Nephron progenitor cell (in vitro differentiated cells): ENCODE measurements around the gene EPN1.
A peak's percentile ranks its signal among the peaks of the same experiment; 100 is the strongest.

Source experiments
- DNase-seq: peaks from one replicate; pipeline ENCODE4 v3.0.0; 2021
- H3K27ac Mint-ChIP-seq: 2 replicates; pipeline ENCODE4 v1.8.0; 2021; ENCODE audit warnings: mild to moderate bottlenecking, moderate library complexity, mixed read lengths
- H3K27me3 Mint-ChIP-seq: 2 replicates; pipeline ENCODE4 v1.8.0; 2021; ENCODE audit warnings: mild to moderate bottlenecking, low read depth, mixed read lengths; ENCODE audit not compliant: poor library complexity
- H3K36me3 Mint-ChIP-seq: 2 replicates; pipeline ENCODE4 v1.8.0; 2021; ENCODE audit warnings: low read depth, mixed read lengths
- H3K4me1 Mint-ChIP-seq: 2 replicates; pipeline ENCODE4 v1.8.0; 2021; ENCODE audit warnings: mixed read lengths
- H3K4me3 Mint-ChIP-seq: 2 replicates; pipeline ENCODE4 v1.8.0; 2021; ENCODE audit warnings: mild to moderate bottlenecking, moderate library complexity, mixed read lengths
- H3K9me3 Mint-ChIP-seq: 2 replicates; pipeline ENCODE4 v1.8.0; 2021; ENCODE audit warnings: mild to moderate bottlenecking, moderate library complexity, mixed read lengths
- TF ChIP-seq, protein P1 (sequence below): fragments of 200-600 bp; sonication (generic); IDR thresholded peaks from 2 replicates; pipeline ENCODE4 v1.5.0; 2021; ENCODE audit warnings: antibody characterized with exemption

The EPN1 gene

DNA sequence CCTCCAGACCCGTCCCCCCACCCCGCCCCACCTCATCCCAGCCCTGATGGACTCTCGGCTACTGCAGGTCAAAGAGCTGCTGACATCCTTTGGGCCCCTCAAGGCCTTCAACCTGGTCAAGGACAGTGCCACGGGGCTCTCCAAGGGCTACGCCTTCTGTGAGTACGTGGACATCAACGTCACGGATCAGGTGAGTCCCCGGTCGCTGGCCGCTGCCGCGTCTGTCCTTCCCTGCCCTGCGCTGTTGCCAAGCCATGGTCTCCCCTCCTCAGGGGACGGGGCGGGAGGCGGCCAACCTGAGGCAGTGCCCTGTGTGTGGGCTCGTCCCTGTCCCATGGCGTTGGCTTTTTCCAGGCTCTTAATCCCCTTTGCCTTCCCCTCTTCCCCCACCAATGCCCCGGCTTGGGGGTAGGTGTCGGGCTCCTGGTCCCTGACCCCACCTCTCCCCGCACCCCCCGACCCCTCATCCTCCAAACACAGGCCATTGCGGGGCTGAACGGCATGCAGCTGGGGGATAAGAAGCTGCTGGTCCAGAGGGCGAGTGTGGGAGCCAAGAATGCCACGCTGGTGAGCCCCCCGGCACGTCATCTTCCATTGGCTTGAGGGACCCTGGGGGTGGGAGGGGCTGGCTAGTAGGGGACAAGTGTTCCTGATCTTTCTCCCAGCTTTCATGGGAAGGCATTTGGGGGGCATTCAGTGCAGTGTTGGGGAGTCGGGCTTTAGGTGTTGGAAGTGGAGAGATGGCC is 6.2 kb upstream of the EPN1 start:
- Mint-ChIP-seq H3K4me3 (no peak overlapping the region), H3K4me1 (peaks cover 27% of the 10 kb centered on the region), H3K27me3 (peaks cover 3% of the 10 kb centered on the region), H3K9me3 (no peaks in the 10 kb centered on the region), H3K36me3 (peaks cover 43% of the 10 kb centered on the region), H3K27ac (no peak overlapping the region)
- TF ChIP-seq, protein P1, sequence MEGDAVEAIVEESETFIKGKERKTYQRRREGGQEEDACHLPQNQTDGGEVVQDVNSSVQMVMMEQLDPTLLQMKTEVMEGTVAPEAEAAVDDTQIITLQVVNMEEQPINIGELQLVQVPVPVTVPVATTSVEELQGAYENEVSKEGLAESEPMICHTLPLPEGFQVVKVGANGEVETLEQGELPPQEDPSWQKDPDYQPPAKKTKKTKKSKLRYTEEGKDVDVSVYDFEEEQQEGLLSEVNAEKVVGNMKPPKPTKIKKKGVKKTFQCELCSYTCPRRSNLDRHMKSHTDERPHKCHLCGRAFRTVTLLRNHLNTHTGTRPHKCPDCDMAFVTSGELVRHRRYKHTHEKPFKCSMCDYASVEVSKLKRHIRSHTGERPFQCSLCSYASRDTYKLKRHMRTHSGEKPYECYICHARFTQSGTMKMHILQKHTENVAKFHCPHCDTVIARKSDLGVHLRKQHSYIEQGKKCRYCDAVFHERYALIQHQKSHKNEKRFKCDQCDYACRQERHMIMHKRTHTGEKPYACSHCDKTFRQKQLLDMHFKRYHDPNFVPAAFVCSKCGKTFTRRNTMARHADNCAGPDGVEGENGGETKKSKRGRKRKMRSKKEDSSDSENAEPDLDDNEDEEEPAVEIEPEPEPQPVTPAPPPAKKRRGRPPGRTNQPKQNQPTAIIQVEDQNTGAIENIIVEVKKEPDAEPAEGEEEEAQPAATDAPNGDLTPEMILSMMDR, result no peak
- no peak for DNase-seq

DNA sequence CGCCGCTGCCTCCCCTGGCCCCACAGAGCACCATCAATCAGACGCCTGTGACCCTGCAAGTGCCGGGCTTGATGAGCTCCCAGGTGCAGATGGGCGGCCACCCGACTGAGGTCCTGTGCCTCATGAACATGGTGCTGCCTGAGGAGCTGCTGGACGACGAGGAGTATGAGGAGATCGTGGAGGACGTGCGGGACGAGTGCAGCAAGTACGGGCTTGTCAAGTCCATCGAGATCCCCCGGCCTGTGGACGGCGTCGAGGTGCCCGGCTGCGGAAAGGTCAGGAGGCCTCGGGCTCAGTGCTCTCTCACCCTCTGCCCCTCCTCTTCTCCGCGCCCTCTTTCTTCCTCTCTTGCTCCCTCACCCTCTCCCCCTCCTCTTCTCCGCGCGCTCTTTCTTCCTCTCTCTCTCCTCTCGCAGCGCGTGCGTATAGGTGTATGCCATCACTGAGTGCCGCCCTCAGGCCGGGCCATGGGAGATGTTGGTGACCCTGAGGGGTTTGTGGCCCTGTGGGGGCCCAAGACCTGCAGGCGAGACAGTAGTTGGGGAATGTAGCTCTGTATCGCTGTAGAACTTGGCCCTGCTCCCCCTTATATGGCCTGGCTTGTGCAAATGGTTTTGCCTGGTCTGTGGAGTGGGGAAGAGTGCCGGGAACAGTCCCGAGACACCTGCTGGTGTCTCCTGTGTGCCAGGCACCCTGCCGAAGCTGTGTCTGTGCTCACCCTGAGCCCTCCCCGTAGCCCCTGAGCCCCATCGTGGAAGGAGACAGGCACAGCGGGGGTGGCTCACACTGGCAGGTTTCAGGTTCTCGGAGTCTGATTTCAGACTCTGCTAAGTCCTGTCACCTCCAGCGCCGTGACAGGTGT is 5.4 kb upstream of the EPN1 start:
- DNase-seq, result no peak
- H3K27ac Mint-ChIP-seq, result peak overlapping the region; percentile 81
- peaks cover 3% of the 10 kb centered on the region for H3K27me3 Mint-ChIP-seq
- peaks cover 42% of the 10 kb centered on the region for H3K36me3 Mint-ChIP-seq
- H3K9me3 Mint-ChIP-seq, result no peaks in the 10 kb centered on the region
- peaks cover 35% of the 10 kb centered on the region for H3K4me1 Mint-ChIP-seq
- TF ChIP-seq, protein P1, result no peak
- no peak overlapping the region for H3K4me3 Mint-ChIP-seq

DNA sequence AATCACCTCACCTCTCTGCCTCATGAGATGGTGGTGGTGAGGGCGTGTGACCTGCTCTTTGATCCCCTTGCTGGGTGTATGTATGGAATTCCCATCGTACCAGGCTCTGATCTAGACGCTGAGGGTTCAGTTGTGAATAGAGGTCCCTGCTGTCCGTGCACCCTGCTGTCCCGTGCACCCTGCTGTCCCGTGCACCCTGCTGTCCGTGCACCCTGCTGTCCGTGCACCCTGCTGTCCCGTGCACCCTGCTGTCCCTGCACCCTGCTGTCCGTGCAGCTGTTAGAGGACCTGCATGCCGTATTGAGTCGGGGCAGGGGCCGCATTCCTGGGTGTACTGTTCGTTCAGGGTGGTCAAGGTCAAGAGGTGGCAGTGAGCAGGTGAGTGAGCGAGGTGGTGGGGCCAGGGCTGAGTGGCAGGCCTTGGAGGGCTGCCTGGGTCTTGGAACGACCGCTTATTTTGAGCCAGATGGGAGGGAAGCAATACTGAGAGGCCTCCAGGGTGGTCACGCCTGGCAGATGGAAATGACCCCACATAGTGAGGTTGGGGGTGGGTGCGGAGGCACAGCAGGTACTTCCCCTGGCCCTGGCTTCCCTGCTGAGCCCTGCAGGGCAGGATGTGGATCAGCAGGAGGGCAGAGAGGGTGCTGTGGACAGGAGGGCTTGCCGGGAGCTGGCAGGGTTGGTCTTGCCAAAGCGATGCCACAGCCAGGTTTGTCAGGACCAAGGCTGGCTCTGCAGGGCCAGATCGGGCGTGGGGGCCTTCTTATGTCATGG is 4.6 kb upstream of the EPN1 start:
- H3K4me3 Mint-ChIP-seq, result no peak overlapping the region
- no peak for DNase-seq
- H3K36me3 Mint-ChIP-seq, result peaks cover 37% of the 10 kb centered on the region
- TF ChIP-seq, protein P1, result no peak
- peaks cover 37% of the 10 kb centered on the region for H3K4me1 Mint-ChIP-seq
- H3K27me3 Mint-ChIP-seq, result peaks cover 3% of the 10 kb centered on the region
- peak overlapping the region; percentile 70 for H3K27ac Mint-ChIP-seq
- H3K9me3 Mint-ChIP-seq, result no peaks in the 10 kb centered on the region

DNA sequence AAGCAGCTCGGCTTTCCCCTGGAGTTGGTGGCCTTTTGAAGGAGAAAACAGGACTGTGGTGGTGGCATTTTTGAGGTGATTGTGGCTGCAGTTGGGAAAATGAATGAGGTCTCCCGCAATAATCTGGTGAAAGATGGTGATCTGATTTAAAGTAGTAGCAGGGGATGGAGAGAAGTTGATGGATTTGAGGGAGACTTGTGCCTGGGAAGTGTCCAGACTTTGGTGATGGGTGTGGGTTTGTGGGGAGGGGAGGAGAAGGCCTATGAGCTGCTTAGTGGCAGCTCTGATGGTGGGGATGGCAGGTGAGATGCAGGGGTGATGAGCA is 4.0 kb upstream of the EPN1 start:
- TF ChIP-seq, protein P1, result no peak
- no peak for DNase-seq
- Mint-ChIP-seq H3K27me3 (peaks cover 3% of the 10 kb centered on the region), H3K4me1 (peaks cover 43% of the 10 kb centered on the region), H3K9me3 (no peaks in the 10 kb centered on the region), H3K36me3 (peaks cover 33% of the 10 kb centered on the region), H3K27ac (peak overlapping the region; percentile 70), H3K4me3 (no peak overlapping the region)

DNA sequence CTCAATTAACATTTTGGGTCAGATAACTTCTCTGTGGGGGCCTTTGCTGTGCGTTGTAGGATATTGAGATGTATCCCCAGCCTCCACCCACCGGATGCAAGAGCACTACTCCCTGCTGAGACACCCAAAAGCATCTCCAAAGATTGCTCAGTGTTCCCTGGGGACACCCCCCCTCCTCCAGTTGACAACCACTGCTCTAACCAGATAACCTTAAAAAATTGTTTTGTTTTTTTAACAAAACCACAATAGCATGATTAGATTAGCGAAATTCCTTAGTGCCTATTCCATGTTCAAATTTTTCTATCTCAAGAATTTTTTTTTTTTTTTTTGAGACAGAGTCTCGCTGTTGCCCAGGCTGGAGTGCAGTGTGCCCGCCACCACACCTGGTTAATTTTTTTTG is 2.6 kb upstream of the EPN1 start:
- Mint-ChIP-seq H3K27ac (peak overlapping the region; percentile 84), H3K4me3 (no peak overlapping the region), H3K9me3 (no peaks in the 10 kb centered on the region), H3K4me1 (peaks cover 57% of the 10 kb centered on the region), H3K36me3 (peaks cover 32% of the 10 kb centered on the region), H3K27me3 (peaks cover 3% of the 10 kb centered on the region)
- DNase-seq, result no peak
- TF ChIP-seq, protein P1, result no peak
